HCT116 (cell line): ENCODE data around the gene ALKBH4.
"Not testable (repeated sequence)": the region's sequence is repeated elsewhere in the genome, so short reads cannot be mapped to it uniquely, and the experiment has no call there.

Experiments
- CEBPB ChIP-seq: IDR thresholded peaks from 2 replicates; pipeline ENCODE4 v1.6.1; 2012; ENCODE audit warnings: low read depth
- CTCF ChIP-seq, 3 experiments: fragments of 200-600 bp in 1 of 3; sonication (generic) in 1 of 3; IDR thresholded peaks in 2 of 3; conservative IDR thresholded peaks in 1 of 3; 2 replicates each; pipeline ENCODE4 v1.5.1; 2012 to 2017; ENCODE audit warnings: low read depth in 2 of 3, low read length in 2 of 3, antibody characterized with exemption in 1 of 3, borderline replicate concordance in 1 of 3, control low read depth in 1 of 3, mild to moderate bottlenecking in 1 of 3, mixed read lengths in 1 of 3, mixed run types in 1 of 3, moderate library complexity in 1 of 3; ENCODE audit not compliant: insufficient read depth in 1 of 3
- POLR2A ChIP-seq: IDR thresholded peaks from 2 replicates; pipeline ENCODE4 v1.7.0; 2011; ENCODE audit warnings: borderline replicate concordance; ENCODE audit not compliant: insufficient read depth, insufficient read length; ENCODE audit errors: extremely low read depth
- POLR2AphosphoS5 ChIP-seq: IDR thresholded peaks from 2 replicates; pipeline ENCODE4 v1.6.1; 2011; ENCODE audit warnings: mild to moderate bottlenecking, low read depth, low read length, moderate library complexity
- RAD21 ChIP-seq: IDR thresholded peaks from 2 replicates; pipeline ENCODE4 v1.6.1; 2012; ENCODE audit warnings: low read depth, mild to moderate bottlenecking
- REST ChIP-seq: IDR thresholded peaks from 2 replicates; pipeline ENCODE4 v1.6.1; 2012; ENCODE audit warnings: low read depth
- SRF ChIP-seq: IDR thresholded peaks from 2 replicates; pipeline ENCODE4 v1.6.1; 2012; ENCODE audit warnings: low read depth
- ZBTB33 ChIP-seq: IDR thresholded peaks from 2 replicates; pipeline ENCODE4 v1.6.1; 2011; ENCODE audit warnings: mild to moderate bottlenecking, low read length, moderate library complexity; ENCODE audit not compliant: insufficient replicate concordance; ENCODE audit errors: extremely low read depth
- ZNF274 ChIP-seq: fragments of 200-500 bp; sonication (Bioruptor generic); IDR thresholded peaks from 2 replicates; pipeline ENCODE4 v1.6.1; 2014; ENCODE audit warnings: mild to moderate bottlenecking, low read depth, low read length, inconsistent platforms

- TF ChIP-seq CTCF (IDR thresholded peaks at IDR 0.05 in 2 of 3, conservative IDR thresholded peaks at IDR 0.05 in 1 of 3; ENCODE audit: borderline replicate concordance in 1 of 3, insufficient read depth in 1 of 3, low read depth in 2 of 3, low read length in 2 of 3); POLR2A; REST; POLR2AphosphoS5; CEBPB; ZBTB33; SRF; ZNF274; RAD21: not testable (repeated sequence)
Measured at GRCh38 chr7:102511860-102512522, 47.3 kb upstream of the ALKBH4 start.
